NB4 (cell line): ENCODE results near the gene ENTPD6.

Experiments
- DNase-seq: peaks from one replicate; pipeline ENCODE4 v3.0.0; 2010; ENCODE audit warnings: low read depth
- H3K4me3 ChIP-seq: one replicate; pipeline ENCODE4 v1.5.1; 2011; ENCODE audit warnings: mild to moderate bottlenecking, low read depth, low read length, moderate library complexity
- CTCF ChIP-seq: IDR thresholded peaks from one replicate; pipeline ENCODE4 v1.5.1; 2012; ENCODE audit warnings: low read depth, low read length
- MAX ChIP-seq: IDR thresholded peaks from 2 replicates; pipeline ENCODE4 v1.6.1; 2011; ENCODE audit warnings: low read depth, low read length
- MYC ChIP-seq: IDR thresholded peaks from 2 replicates; pipeline ENCODE4 v1.6.1; 2011; ENCODE audit warnings: low read depth, low read length
- POLR2A ChIP-seq: IDR thresholded peaks from 2 replicates; pipeline ENCODE4 v1.6.1; 2011; ENCODE audit warnings: mild to moderate bottlenecking; ENCODE audit not compliant: insufficient read length; ENCODE audit errors: extremely low read depth

ENTPD6 gene

GRCh38 chr20:25270829-25271251 is 75.3 kb downstream of the ENTPD6 start:
- TF ChIP-seq POLR2A = no peak
- TF ChIP-seq MYC = no peak
- TF ChIP-seq CTCF = no peak
- no peak for TF ChIP-seq MAX
- no peak for DNase-seq

GRCh38 chr20:25271486-25272222 is 76.1 kb downstream of the ENTPD6 start:
- no peak for DNase-seq
- TF ChIP-seq POLR2A = no peak
- TF ChIP-seq MYC = no peak
- TF ChIP-seq MAX = no peak
- TF ChIP-seq CTCF = no peak
- no peak overlapping the region for H3K4me3 ChIP-seq

More at GRCh38 chr20:25270829-25271251, 75.3 kb downstream of the ENTPD6 start:
- no peak overlapping the region for H3K4me3 ChIP-seq

GRCh38 chr20:25272223-25273000 is 76.9 kb downstream of the ENTPD6 start:
- no peak for DNase-seq
- H3K4me3 ChIP-seq = no peak overlapping the region
- TF ChIP-seq MYC = no peak

GRCh38 chr20:25273046-25273445 is 77.5 kb downstream of the ENTPD6 start:
- DNase-seq = no peak
- TF ChIP-seq POLR2A (no peak), CTCF (no peak), MYC (no peak), MAX (no peak)
- no peak overlapping the region for H3K4me3 ChIP-seq

GRCh38 chr20:25273541-25274358 is 78.2 kb downstream of the ENTPD6 start:
- TF ChIP-seq POLR2A (no peak), MAX (no peak), MYC (no peak), CTCF (no peak)
- H3K4me3 ChIP-seq = no peak overlapping the region
- no peak for DNase-seq

- no peak for DNase-seq
- no peak for TF ChIP-seq CTCF
- TF ChIP-seq POLR2A = no peak
- no peak for TF ChIP-seq MAX
- H3K4me3 ChIP-seq = no peak overlapping the region
Measured at GRCh38 chr20:25274481-25274880, 79.0 kb downstream of the ENTPD6 start.
